Panc1 (cell line): ENCODE data around the gene OR2J2. TPM values are rescaled to one million over a fixed set of nuclear protein-coding genes. Genes with fewer than 3 reads are reported as not detected.
"Not testable (repeated sequence)": the region's sequence is repeated elsewhere in the genome, so short reads cannot be mapped to it uniquely, and the experiment has no call there.

Experiments
- ATAC-seq: fragments of 200-7000 bp; cut with Tn5 transposase; 2 replicates; pipeline ENCODE4 v1.9.1; 2020; ENCODE audit warnings: mild to moderate bottlenecking, moderate library complexity
- BruUV-seq: library from RNA; stranded (reverse); fragments of 400-500 nt; replicated peaks from 2 replicates; lab custom pipeline; 2021; lab: Mats Ljungman, UMichigan
- CTCF ChIA-PET: fragments of 300-600 bp; sonication (Branson Sonifier 250); formaldehyde crosslinking; loops from one replicate; lab custom pipeline; 2022; ENCODE audit warnings: antibody characterized with exemption; lab: Charles Lee
- POLR2A ChIA-PET: fragments of 300-600 bp; sonication (Branson Sonifier 250); formaldehyde crosslinking; loops from one replicate; lab custom pipeline; 2022; ENCODE audit warnings: antibody characterized with exemption; lab: Charles Lee
- DNase-seq: peaks from one replicate; pipeline ENCODE4 v3.0.0-alpha.2; 2010; ENCODE audit warnings: low read depth, low spot score
- H3K27ac ChIP-seq: 2 replicates; pipeline ENCODE4 v1.5.1; 2011; ENCODE audit warnings: mild to moderate bottlenecking, low read length, inconsistent platforms
- H3K27me3 ChIP-seq: fragments of 200-500 bp; sonication (Bioruptor generic); 2 replicates; pipeline ENCODE4 v1.6.0; 2014; ENCODE audit warnings: low read length, inconsistent platforms; ENCODE audit not compliant: control insufficient read depth, insufficient read depth
- H3K36me3 ChIP-seq: fragments of 200-500 bp; sonication (Bioruptor generic); 2 replicates; pipeline ENCODE4 v1.5.1; 2014; ENCODE audit warnings: inconsistent platforms, mild to moderate bottlenecking, low read length, moderate library complexity; ENCODE audit not compliant: control insufficient read depth, insufficient read depth
- H3K4me1 ChIP-seq: 2 replicates; pipeline ENCODE4 v1.5.1; 2011; ENCODE audit warnings: inconsistent platforms, mild to moderate bottlenecking, low read length, moderate library complexity; ENCODE audit not compliant: control insufficient read depth, insufficient read depth
- H3K4me3 ChIP-seq, 2 experiments: 2 replicates each; pipeline ENCODE4 v1.5.1; 2011 to 2012; ENCODE audit warnings: low read depth in 2 of 2, low read length in 2 of 2, mild to moderate bottlenecking in 2 of 2, inconsistent platforms in 1 of 2, moderate library complexity in 1 of 2
- H3K9me3 ChIP-seq: fragments of 200-500 bp; sonication (Bioruptor generic); 2 replicates; pipeline ENCODE4 v1.5.1; 2014; ENCODE audit warnings: low read depth, mild to moderate bottlenecking, inconsistent platforms, low read length, moderate library complexity; ENCODE audit not compliant: control insufficient read depth, insufficient read depth
- POLR2AphosphoS5 ChIP-seq: IDR thresholded peaks from 2 replicates; pipeline ENCODE4 v1.6.1; 2012; ENCODE audit warnings: mild to moderate bottlenecking, low read depth, low read length, moderate library complexity
- SIN3A ChIP-seq: IDR thresholded peaks from 2 replicates; pipeline ENCODE4 v1.6.1; 2012; ENCODE audit warnings: low read depth, mild to moderate bottlenecking, low read length, moderate library complexity, borderline replicate concordance; ENCODE audit not compliant: insufficient read depth
- TCF7L2 ChIP-seq: IDR thresholded peaks from 2 replicates; pipeline ENCODE4 v1.6.1; 2011; ENCODE audit warnings: mild to moderate bottlenecking, low read depth, low read length, inconsistent platforms
- in situ Hi-C: cut with HindIII; loops from 2 replicates; pipeline ENCODE4 v1.10.0; 2016; ENCODE audit warnings: low sequenced_read_pairs, low pct_unique_long_range_greater_than_20kb
- intact Hi-C: fragments of 100-400 bp; cut with micrococcal nuclease; formaldehyde crosslinking; loops from one replicate; pipeline ENCODE4 v1.10.0; 2022; ENCODE audit not compliant: unreplicated experiment
- total RNA-seq: library from RNA; stranded (reverse); gene quantifications from one replicate; pipeline ENCODE4 v1.2.1, GENCODE V29; 2021; ENCODE audit not compliant: unreplicated experiment
- TF ChIP-seq, protein P1 (sequence below), 2 experiments: IDR thresholded peaks; 2 replicates each; pipeline ENCODE4 v1.6.1; 2011 to 2012; ENCODE audit warnings: low read depth in 2 of 2, control low read depth in 1 of 2, low read length in 1 of 2, mild to moderate bottlenecking in 1 of 2, moderate library complexity in 1 of 2; ENCODE audit not compliant: insufficient read depth in 1 of 2
- TF ChIP-seq, protein P2 (sequence below): fragments of 450-650 bp; IDR thresholded peaks from 2 replicates; pipeline ENCODE4 v1.5.1; 2017; ENCODE audit warnings: mild to moderate bottlenecking

The OR2J2 gene
- total RNA-seq, 1 experiment from 2014 or later, result not detected

DNA sequence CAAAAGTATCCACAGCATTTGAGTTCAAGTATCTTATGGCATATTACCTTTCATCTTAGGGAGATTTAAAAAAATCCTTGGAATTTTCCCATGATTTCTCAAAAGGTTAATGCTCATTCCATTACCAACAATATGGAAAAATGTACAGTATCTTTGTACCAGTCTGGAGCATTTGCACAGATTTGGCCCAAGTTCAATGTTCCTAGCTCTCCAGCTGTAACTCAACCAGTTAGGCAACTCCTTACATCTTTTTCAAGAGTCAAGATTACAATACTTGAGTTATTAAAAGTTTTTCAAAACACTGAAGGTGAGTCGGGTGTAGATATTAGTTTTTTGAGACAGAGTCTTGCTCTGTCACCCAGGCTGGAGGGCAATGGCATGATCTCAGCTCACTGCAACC lies 1.0 kb downstream of the OR2J2 start:
- CTCF ChIA-PET, result no interaction called here
- H3K4me1 ChIP-seq, result no peaks in the 10 kb centered on the region
- H3K27ac ChIP-seq, result no peak overlapping the region
- DNase-seq (no peak), ATAC-seq (no peak)
- BruUV-seq, result no TSS peak
- TF ChIP-seq, protein P1, sequence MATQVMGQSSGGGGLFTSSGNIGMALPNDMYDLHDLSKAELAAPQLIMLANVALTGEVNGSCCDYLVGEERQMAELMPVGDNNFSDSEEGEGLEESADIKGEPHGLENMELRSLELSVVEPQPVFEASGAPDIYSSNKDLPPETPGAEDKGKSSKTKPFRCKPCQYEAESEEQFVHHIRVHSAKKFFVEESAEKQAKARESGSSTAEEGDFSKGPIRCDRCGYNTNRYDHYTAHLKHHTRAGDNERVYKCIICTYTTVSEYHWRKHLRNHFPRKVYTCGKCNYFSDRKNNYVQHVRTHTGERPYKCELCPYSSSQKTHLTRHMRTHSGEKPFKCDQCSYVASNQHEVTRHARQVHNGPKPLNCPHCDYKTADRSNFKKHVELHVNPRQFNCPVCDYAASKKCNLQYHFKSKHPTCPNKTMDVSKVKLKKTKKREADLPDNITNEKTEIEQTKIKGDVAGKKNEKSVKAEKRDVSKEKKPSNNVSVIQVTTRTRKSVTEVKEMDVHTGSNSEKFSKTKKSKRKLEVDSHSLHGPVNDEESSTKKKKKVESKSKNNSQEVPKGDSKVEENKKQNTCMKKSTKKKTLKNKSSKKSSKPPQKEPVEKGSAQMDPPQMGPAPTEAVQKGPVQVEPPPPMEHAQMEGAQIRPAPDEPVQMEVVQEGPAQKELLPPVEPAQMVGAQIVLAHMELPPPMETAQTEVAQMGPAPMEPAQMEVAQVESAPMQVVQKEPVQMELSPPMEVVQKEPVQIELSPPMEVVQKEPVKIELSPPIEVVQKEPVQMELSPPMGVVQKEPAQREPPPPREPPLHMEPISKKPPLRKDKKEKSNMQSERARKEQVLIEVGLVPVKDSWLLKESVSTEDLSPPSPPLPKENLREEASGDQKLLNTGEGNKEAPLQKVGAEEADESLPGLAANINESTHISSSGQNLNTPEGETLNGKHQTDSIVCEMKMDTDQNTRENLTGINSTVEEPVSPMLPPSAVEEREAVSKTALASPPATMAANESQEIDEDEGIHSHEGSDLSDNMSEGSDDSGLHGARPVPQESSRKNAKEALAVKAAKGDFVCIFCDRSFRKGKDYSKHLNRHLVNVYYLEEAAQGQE (IDR thresholded peaks at IDR 0.05; ENCODE audit: insufficient read depth in 1 of 2, low read depth in 2 of 2, low read length in 1 of 2), result no peak
- TF ChIP-seq POLR2AphosphoS5, result no peak
- TF ChIP-seq, protein P2, sequence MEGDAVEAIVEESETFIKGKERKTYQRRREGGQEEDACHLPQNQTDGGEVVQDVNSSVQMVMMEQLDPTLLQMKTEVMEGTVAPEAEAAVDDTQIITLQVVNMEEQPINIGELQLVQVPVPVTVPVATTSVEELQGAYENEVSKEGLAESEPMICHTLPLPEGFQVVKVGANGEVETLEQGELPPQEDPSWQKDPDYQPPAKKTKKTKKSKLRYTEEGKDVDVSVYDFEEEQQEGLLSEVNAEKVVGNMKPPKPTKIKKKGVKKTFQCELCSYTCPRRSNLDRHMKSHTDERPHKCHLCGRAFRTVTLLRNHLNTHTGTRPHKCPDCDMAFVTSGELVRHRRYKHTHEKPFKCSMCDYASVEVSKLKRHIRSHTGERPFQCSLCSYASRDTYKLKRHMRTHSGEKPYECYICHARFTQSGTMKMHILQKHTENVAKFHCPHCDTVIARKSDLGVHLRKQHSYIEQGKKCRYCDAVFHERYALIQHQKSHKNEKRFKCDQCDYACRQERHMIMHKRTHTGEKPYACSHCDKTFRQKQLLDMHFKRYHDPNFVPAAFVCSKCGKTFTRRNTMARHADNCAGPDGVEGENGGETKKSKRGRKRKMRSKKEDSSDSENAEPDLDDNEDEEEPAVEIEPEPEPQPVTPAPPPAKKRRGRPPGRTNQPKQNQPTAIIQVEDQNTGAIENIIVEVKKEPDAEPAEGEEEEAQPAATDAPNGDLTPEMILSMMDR, result no peak
- TF ChIP-seq SIN3A, result no peak
- no peak for TF ChIP-seq TCF7L2
- H3K27me3 ChIP-seq, result peaks cover 7% of the 10 kb centered on the region; the same call in 1 of the 2 replicates
- intact Hi-C loops, result no loop called here
- no peaks in the 10 kb centered on the region for H3K9me3 ChIP-seq
- H3K4me3 ChIP-seq, result no peak overlapping the region
- H3K36me3 ChIP-seq, result no peaks in the 10 kb centered on the region
- in situ Hi-C loops, result no loop called here
- POLR2A ChIA-PET, result no interaction called here

DNA sequence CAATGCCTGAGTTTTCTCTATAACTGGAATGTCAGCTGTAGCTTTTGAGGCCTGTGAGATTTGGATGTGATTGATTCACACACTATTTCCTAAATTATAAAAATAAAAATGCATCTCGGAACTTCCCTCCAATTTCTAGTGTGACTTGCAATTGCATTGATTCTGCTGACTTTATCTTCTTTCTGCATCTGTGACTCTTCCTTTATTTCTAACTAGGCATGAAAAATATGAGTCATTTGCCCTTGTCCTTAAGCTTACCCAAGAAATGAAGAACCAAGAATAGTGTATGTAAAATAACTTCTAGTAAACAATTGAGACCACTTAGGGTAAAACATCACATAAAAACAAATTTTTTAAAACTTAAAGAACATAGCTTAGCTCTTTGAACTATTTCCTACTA lies 12.9 kb downstream of the OR2J2 start:
- H3K27ac ChIP-seq, result no peak overlapping the region
- no TSS peak for BruUV-seq
- H3K9me3 ChIP-seq, result no peaks in the 10 kb centered on the region
- no peak overlapping the region for H3K4me3 ChIP-seq
- no peaks in the 10 kb centered on the region for H3K4me1 ChIP-seq
- in situ Hi-C loops (no loop called here), intact Hi-C loops (no loop called here)
- H3K36me3 ChIP-seq, result no peaks in the 10 kb centered on the region
- peaks cover 2% of the 10 kb centered on the region; the same call in 1 of the 2 replicates for H3K27me3 ChIP-seq
- ATAC-seq, result no peak
- ChIA-PET CTCF (no interaction called here), POLR2A (no interaction called here)
- no peak for TF ChIP-seq SIN3A
- no peak for TF ChIP-seq POLR2AphosphoS5
- TF ChIP-seq, protein P2, result no peak
- TF ChIP-seq TCF7L2, result no peak
- TF ChIP-seq, protein P1 (IDR thresholded peaks at IDR 0.05; ENCODE audit: insufficient read depth in 1 of 2, low read depth in 2 of 2, low read length in 1 of 2), result no peak
- no peak for DNase-seq

DNA sequence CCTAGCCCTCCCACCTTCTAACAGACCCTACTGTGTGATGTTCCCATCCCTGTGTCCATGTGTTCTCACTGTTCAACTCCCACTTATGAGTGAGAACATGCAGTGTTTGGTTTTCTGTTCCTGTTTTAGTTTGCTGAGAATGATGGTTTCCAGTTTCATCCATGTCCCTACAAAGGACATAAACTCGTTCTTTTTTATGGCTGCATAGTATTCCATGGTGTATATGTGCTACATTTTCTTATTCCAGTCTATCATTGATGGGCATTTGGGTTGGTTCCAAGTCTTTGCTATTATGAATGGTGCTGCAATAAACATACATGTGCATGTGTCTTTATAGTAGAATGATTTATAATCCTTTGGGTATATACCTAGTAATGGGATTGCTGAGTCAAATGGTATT lies 18.0 kb downstream of the OR2J2 start:
- H3K9me3 ChIP-seq, in situ Hi-C loops, H3K36me3 ChIP-seq, ATAC-seq, DNase-seq, H3K4me3 ChIP-seq, intact Hi-C loops, H3K27me3 ChIP-seq, H3K4me1 ChIP-seq, H3K27ac ChIP-seq, CTCF ChIA-PET, POLR2A ChIA-PET, BruUV-seq: not testable (repeated sequence)
